Glomerular endothelial cell (primary cell): ENCODE measurements around the gene TBX1. TPM values are rescaled to one million over a fixed set of nuclear protein-coding genes. Genes with fewer than 3 reads are reported as not detected.

ENCODE experiments used
- DNase-seq: peaks from one replicate; pipeline ENCODE4 v3.0.0-alpha.2; 2011; ENCODE audit warnings: low read depth, low spot score; ENCODE audit errors: extremely low read depth
- total RNA-seq: library from RNA; depleted of rRNA; stranded (reverse); fragments of >200 nt; gene quantifications from 2 replicates; pipeline ENCODE4 v1.2.3, GENCODE V29; 2015

The TBX1 gene
- total RNA-seq, 1 donor from 2014 or later = 3.6 TPM

- DNase-seq = no peak
These were observed 49.2 kb downstream of the TBX1 start for GRCh38 chr22:19809741-19810140.

GRCh38 chr22:19810381-19811201 lies 50.0 kb downstream of the TBX1 start:
- DNase-seq = no peak

- DNase-seq = no peak
These were observed 50.6 kb downstream of the TBX1 start for GRCh38 chr22:19811211-19811621.

GRCh38 chr22:19811811-19812771 lies 51.5 kb downstream of the TBX1 start:
- DNase-seq = no peak

GRCh38 chr22:19812910-19813309 lies 52.3 kb downstream of the TBX1 start:
- DNase-seq = no peak

- DNase-seq = no peak
These were observed 53.9 kb downstream of the TBX1 start for GRCh38 chr22:19814428-19814827.

GRCh38 chr22:19815093-19815822 lies 54.7 kb downstream of the TBX1 start:
- no peak for DNase-seq

GRCh38 chr22:19815823-19816290 lies 55.3 kb downstream of the TBX1 start:
- DNase-seq = no peak

- DNase-seq = no peak
These were observed 56.0 kb downstream of the TBX1 start for GRCh38 chr22:19816372-19817119.

Other genes starting within 250 kb of the TBX1 start
- 1,303 and 1,795 TPM in 2 replicates for gene CLDN5, start 236.4 kb upstream of the TBX1 start, total RNA-seq
- gene SEPTIN5, start 46.3 kb upstream of the TBX1 start, total RNA-seq = 7.7 and 18.9 TPM in 2 replicates
- 0.78 and 8.8 TPM in 2 replicates for gene GP1BB, start 37.2 kb upstream of the TBX1 start, total RNA-seq
- 6.2 and 6.9 TPM in 2 replicates for gene GNB1L, start 94.1 kb downstream of the TBX1 start, total RNA-seq
- 46.6 and 65.5 TPM in 2 replicates for gene RTL10, start 94.1 kb downstream of the TBX1 start, total RNA-seq
- 376 and 456 TPM in 2 replicates for gene COMT, start 181.0 kb downstream of the TBX1 start, total RNA-seq
- gene TXNRD2, start 181.0 kb downstream of the TBX1 start, total RNA-seq = 47.6 and 104 TPM in 2 replicates